Left hindlimb (tissue), 1 donor: Measurements from ENCODE around the gene GSK3B.
"Not testable (repeated sequence)": the region's sequence is repeated elsewhere in the genome, so short reads cannot be mapped to it uniquely, and the experiment has no call there.

Experiments
- DNase-seq: peaks from one replicate; pipeline ENCODE4 v3.0.0-alpha.2; 2018

The GSK3B gene

DNA sequence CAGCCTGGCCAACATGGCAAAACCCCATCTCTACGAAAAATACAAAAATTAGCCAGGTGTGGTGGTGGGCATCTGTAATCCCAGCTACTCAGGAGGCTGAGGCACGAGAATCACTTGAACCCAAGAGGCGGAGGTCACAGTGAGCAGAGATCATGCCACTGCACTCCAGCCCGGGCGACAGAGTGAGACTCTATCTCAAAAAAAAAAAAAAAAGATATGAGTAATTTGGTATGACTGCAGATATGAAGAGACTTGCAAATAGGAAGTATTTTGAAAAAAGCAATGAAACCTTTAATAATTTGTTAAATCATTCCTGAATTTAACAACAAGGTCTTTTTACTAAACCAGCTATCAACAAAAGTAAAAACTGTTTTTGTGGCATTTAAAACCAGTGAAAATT, 42.7 kb downstream of the GSK3B start:
- not testable (repeated sequence) for DNase-seq

- DNase-seq: no peak
Observed at GRCh38 chr3:120049881-120050539, 44.2 kb downstream of the GSK3B start.

GRCh38 chr3:120049072-120049471, 45.2 kb downstream of the GSK3B start:
- DNase-seq: no peak

GRCh38 chr3:120048355-120049041, 45.7 kb downstream of the GSK3B start:
- no peak for DNase-seq

DNA sequence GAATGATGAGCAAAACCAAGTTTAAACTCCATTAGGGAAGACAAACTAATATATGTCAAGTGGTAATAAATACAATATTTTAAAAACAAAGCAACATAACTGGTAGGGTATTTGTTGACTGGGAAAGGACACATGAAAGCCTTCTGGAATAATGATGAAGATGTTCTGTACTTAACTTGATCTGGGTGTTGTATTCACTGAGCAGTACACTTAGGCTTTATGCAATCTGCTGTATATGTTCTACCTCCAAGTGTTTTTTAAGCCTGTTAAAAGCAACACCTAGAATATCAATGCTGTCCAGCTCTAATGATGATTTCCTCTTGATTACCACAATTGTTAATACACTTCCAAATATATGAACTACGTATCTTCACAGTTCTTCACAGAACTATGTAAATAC, 46.6 kb downstream of the GSK3B start:
- DNase-seq: no peak

DNA sequence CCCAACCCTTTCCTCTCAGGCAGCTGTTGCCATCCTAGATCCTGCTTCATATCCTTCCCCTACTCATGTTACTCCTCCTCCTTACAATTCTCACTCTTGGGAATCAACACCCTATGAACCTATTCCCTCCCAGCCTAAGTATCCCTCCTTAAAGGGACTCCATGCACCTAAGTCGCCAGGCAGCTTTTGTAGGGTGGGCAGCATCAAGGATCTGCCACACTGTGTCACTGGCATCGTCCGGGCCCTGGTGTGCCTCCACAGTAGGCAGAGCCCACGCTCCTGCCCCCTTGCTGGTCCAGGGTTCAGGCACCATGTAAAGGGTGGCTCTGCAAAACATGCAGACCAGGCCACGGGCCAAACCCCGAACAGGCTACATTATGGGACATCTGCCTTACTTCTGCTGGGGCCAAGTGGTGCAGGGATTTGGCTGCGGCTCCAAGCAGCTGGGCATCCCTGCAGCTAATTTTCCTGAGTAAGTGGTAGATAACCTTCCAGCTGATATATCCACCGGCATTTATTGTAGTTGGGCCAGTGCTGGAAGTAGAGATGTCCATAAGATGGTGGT, 53.4 kb downstream of the GSK3B start:
- no peak for DNase-seq

DNA sequence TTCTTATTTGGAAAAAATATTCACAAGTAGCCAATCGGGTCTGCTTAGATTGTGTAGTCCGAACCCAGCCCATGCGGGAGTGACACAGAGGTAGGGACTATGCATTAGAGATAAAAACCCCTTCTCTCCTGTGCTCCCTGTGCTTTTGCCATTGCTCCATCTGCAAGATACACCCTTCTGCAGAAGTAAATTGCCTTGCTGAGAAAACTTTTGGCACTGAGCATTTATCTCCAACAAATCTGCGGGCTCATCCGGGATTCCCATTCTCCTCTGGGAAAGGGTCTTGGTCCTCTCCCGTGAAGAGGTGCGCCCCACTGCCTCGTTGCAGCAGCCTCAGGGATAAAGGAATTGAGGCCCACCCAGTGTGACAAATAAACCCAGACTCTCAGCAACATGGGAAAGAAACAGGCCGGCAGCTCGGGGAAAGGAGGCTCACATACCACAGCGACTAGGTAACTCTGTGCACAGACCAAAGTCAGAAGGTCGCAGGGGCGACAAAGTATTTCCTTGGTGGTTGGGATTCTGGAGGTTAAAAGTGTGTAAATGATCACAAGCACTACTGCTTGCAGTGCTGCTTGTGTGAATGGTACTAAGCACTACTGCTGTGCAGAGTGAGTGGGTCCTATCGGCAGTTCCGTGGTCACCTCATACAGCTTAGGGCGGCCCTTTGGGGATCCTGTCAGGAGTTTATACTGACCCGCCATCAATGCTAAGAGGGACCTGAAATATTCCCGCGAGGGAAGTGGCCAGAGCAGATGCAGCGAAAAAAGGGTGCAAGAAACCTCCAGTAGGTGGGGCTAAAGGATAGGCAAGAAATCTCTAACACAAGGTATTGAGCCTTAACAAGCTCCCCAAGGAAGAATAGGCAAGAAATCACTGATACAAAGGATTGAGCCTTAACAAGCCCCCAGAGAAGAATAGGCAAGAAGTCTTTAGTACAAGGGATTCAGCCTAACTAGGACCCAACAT, 54.3 kb downstream of the GSK3B start:
- DNase-seq: no peak

- DNase-seq: no peak
Observed at GRCh38 chr3:120033596-120033995, 60.7 kb downstream of the GSK3B start.

- DNase-seq: no peak
Observed at GRCh38 chr3:120031561-120031960, 62.7 kb downstream of the GSK3B start.

- no peak for DNase-seq
Observed at GRCh38 chr3:120029749-120030148, 64.5 kb downstream of the GSK3B start.

- no peak for DNase-seq
Observed at GRCh38 chr3:120028271-120029047, 65.8 kb downstream of the GSK3B start.

DNA sequence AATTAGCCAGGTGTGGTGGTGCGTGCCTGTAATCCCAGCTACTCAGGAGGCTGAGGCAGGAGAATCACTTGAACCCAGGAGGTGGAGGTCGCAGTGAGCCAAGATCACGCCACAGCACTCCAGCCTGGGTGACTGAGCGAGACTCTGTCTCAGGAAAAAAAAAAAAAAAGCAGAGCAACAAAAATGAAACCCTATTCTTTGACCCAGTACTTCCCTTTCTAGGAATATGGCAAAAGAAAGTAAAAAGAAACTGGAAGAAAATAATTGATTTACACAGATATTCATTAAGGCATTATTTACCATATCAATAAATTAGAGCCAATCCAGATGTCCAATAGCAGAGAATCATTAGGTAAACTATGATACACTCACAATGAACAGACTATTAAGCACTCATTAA, 67.0 kb downstream of the GSK3B start:
- DNase-seq: no peak

DNA sequence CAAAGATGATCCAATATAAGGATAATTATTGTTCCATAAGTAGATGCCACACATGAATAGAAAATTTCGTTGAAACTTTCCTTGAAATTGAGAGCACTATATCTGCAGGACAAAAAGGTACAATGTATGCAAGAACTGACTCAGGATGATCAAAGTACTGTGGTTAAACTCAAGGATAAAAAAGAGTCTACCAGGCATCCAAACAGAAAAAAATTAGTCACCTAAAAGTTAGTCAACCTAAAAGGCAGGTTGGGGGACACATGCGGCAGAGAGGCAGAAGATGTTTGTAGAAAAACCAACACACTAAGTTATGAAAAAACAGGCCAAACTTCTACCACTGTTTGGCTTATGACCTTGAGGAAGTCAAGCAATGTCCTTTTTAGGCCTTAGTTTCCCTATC, 68.7 kb downstream of the GSK3B start:
- no peak for DNase-seq

DNA sequence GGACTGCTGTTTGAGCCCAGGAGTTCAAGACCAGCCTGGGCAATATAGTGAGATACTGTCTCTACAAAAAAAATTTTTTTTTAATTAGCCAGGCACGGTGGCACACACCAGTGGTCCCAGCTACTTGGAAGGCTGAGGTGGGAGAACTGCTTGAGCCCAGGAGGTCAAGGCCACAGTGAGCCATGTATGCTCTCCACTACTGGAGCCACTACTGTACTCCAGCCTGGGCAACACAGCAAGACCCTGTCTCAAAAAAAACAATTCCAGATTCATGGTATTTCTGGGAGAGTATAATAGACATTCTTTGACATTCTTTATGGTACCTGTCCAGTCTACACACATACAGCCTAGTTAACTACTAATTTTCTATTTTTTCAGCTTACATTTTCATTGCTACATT, 70.1 kb downstream of the GSK3B start:
- DNase-seq: no peak

DNA sequence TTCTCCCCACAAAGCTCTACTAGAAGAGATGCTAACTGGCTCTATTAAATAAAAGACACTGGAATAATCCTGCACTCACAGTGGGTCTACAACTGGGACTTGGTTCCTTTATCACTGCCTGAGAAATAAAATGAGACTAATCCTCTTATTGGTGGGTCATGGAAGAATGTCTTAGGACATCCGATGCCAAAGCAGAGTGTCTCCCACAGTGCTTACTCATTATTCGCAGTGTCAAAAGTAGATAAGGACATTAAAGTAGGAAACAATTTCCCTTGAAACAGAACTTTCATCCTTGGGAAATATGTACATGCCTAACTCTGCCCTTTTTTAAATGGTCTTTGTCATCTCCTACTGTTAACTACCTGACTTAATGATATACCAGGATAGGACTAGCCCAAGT, 71.5 kb downstream of the GSK3B start:
- no peak for DNase-seq

DNA sequence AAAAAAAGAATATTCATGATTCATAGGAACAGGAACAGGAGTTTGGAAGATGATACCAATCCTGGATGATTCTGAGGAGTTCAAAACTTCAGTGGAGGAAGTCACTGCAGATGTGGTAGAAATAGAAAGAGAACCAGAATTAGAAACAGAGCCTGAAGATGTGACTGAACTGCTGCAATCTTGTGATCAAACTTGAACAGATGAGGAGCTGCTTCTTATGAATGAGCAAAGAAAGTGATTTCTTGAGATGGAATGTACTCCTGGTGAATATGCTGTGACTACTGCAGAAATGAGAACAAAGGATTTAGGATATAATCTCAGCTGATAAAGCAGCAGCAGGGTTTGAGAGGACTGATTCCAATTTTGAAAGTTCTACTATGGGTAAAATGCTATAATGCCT, 72.7 kb downstream of the GSK3B start:
- no peak for DNase-seq

DNA sequence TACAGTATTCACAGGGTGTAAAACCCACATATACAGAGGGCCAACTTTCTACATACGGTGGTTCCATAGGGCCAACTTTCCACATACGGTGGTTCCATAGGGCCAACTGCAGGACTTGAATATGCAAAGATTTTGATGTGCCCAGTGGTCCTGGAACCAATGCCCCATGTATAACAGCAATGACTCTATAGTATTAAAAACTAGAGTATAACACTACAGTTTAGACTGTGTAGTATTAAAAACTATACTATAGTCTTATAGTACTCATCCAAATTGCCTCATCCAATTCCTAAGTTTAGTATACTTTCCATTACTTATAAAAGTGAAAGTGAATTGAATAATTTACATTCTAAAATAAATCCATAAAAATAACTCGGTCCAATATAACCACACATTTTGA, 75.9 kb downstream of the GSK3B start:
- DNase-seq: no peak

GRCh38 chr3:120017692-120018091, 76.6 kb downstream of the GSK3B start:
- no peak for DNase-seq

DNA sequence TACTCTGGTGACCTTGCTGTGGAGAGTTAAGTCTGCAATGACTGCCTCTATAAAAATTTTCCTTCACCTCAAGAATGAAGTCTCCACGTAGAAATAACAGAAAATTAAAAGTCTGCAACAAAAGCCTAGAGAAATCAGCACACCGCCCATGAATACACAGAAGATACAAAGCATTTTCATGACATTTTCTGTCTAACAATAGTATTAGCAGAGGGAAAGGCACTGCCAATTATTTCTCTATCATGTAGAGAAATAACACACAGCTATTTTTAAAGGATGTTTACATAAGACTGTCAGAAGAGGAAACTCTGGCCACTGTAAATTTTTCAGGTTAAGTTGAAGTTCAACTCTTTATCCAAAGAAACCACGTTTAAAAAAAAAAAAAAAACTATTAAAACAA, 80.8 kb downstream of the GSK3B start:
- DNase-seq: no peak

GRCh38 chr3:120005741-120006140, 88.5 kb downstream of the GSK3B start:
- DNase-seq: not testable (repeated sequence)

- not testable (repeated sequence) for DNase-seq
Observed at GRCh38 chr3:120004008-120004498, 90.2 kb downstream of the GSK3B start.

DNA sequence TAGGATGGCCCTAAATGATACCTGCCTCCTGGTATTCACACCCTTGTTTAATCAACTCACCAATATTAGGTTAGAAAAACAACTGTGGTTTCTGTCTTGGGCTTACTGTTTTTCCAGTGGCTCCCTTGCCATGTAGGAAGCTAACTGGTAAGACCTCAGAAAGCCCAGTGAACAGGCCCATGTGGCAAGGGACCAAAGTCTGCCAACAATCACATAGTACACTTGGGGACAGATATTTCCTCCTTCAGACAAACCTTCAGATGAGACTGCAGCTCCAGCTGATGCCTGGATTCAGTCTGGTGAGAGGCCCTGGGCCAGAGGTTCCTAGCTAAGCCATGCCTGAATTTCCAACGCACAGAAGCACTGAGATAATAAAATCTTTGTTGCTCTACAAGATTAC, 96.1 kb downstream of the GSK3B start:
- DNase-seq: no peak
